Measurements from ENCODE around the gene SMC1B.

The SMC1B gene

GRCh38 chr22:45314786-45315185, 98.6 kb downstream of the SMC1B start:
- no peak for DNase-seq (ENCODE audit: extremely low read depth, low read depth)
- TF ChIP-seq CTCF (IDR thresholded peaks at IDR 0.05; ENCODE audit: low read depth, low read length, missing control alignments): no peak
- no peak overlapping the region for H3K4me3 ChIP-seq (replicated peaks; ENCODE audit: low read depth, low read length)

GRCh38 chr22:45314054-45314721, 99.2 kb downstream of the SMC1B start:
- no peak overlapping the region for H3K4me3 ChIP-seq (replicated peaks; ENCODE audit: low read depth, low read length)
- TF ChIP-seq CTCF (IDR thresholded peaks at IDR 0.05; ENCODE audit: low read depth, low read length, missing control alignments): no peak
- DNase-seq (ENCODE audit: extremely low read depth, low read depth): no peak

DNA sequence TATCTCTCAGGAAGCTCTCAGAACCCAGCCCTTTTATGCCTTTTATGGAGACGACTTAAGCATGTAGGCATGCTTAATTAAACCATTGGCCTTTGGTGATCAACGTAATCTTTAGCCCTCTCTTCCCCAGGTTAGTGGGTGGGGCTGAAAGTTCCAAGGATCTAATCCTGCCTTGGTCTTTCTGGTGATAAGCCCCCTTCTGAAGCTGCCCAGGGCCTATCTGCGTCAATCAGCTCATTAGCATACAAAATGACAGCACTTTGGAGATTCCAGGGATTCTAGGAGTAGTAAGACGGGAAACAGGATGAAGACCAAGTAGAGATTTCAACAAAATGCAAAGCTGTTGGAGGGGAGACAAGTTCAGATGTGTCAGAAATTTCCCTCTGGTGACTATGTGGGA, 100.5 kb downstream of the SMC1B start:
- no peak for TF ChIP-seq CTCF (IDR thresholded peaks at IDR 0.05; ENCODE audit: low read depth, low read length, missing control alignments)
- no peak for DNase-seq (ENCODE audit: extremely low read depth, low read depth)
- H3K4me3 ChIP-seq (replicated peaks; ENCODE audit: low read depth, low read length): no peak overlapping the region

- no peak overlapping the region for H3K4me3 ChIP-seq (replicated peaks; ENCODE audit: low read depth, low read length)
- no peak for DNase-seq (ENCODE audit: extremely low read depth, low read depth)
- TF ChIP-seq CTCF (IDR thresholded peaks at IDR 0.05; ENCODE audit: low read depth, low read length, missing control alignments): no peak
These were observed 101.0 kb downstream of the SMC1B start for GRCh38 chr22:45312415-45312814.

- no peak for TF ChIP-seq CTCF (IDR thresholded peaks at IDR 0.05; ENCODE audit: low read depth, low read length, missing control alignments)
- DNase-seq (ENCODE audit: extremely low read depth, low read depth): no peak
- H3K4me3 ChIP-seq (replicated peaks; ENCODE audit: low read depth, low read length): peak overlapping the region; percentile 67
These were observed 102.3 kb downstream of the SMC1B start for GRCh38 chr22:45310977-45311531.

- TF ChIP-seq CTCF (IDR thresholded peaks at IDR 0.05; ENCODE audit: low read depth, low read length, missing control alignments): no peak
- H3K4me3 ChIP-seq (replicated peaks; ENCODE audit: low read depth, low read length): peak overlapping the region; percentile 67
- DNase-seq (ENCODE audit: extremely low read depth, low read depth): no peak
These were observed 102.9 kb downstream of the SMC1B start for GRCh38 chr22:45310331-45310976.
